ENCODE results near the gene B3GNT8. TPM values are rescaled to one million over a fixed set of nuclear protein-coding genes. Genes with fewer than 3 reads are reported as not detected.

Gene B3GNT8
- total and polyA plus RNA-seq, 4 donors, result 0.14 to 2.3 (median 0.66) TPM

- Histone ChIP-seq H3K9me3 (ENCODE audit: control insufficient read depth in 4 of 4, low read length in 3 of 4) (no peaks in the 10 kb centered on the region), H3K9ac (ENCODE audit: low read depth in 1 of 2, low read length in 2 of 2) (no peak overlapping the region), H3K4me1 (ENCODE audit: control insufficient read depth in 4 of 4, insufficient read depth in 4 of 4, low read length in 3 of 4) (peaks cover 9 to 21% (median 12%) of the 10 kb centered on the region in 4 donors), H3K27me3 (ENCODE audit: control insufficient read depth in 4 of 4, insufficient read depth in 4 of 4, low read length in 3 of 4) (no peaks in the 10 kb centered on the region), H3K4me3 (ENCODE audit: low read depth in 1 of 3, low read length in 3 of 3) (no peak overlapping the region), H3K27ac (ENCODE audit: low read depth in 1 of 2, low read length in 2 of 2) (no peak overlapping the region), H3K36me3 (ENCODE audit: control insufficient read depth in 4 of 4, insufficient read depth in 3 of 4, low read depth in 1 of 4, low read length in 3 of 4) (peaks cover 2 to 13% (median 7%) of the 10 kb centered on the region in 4 donors)
- TF ChIP-seq TAF1 (conservative IDR thresholded peaks at IDR 0.05) (no peak), ZBTB33 (IDR thresholded peaks at IDR 0.05) (no peak), GABPA (IDR thresholded peaks at IDR 0.05 in 1 of 2, conservative IDR thresholded peaks at IDR 0.05 in 1 of 2) (no peak), HNF4A (conservative IDR thresholded peaks at IDR 0.05) (no peak), JUND (IDR thresholded peaks at IDR 0.05) (no peak), HNF4G (IDR thresholded peaks at IDR 0.05) (no peak), YY1 (IDR thresholded peaks at IDR 0.05) (no peak), FOXA1 (IDR thresholded peaks at IDR 0.05) (no peak), RAD21 (IDR thresholded peaks at IDR 0.05) (no peak), SP1 (IDR thresholded peaks at IDR 0.05) (no peak), EGR1 (IDR thresholded peaks at IDR 0.05; ENCODE audit: low read depth in 2 of 2) (no peak), FOXA2 (IDR thresholded peaks at IDR 0.05) (no peak), RXRA (IDR thresholded peaks at IDR 0.05) (no peak), ATF3 (IDR thresholded peaks at IDR 0.05) (no peak), NR2F2 (IDR thresholded peaks at IDR 0.05) (no peak)
- TF ChIP-seq, protein P1, sequence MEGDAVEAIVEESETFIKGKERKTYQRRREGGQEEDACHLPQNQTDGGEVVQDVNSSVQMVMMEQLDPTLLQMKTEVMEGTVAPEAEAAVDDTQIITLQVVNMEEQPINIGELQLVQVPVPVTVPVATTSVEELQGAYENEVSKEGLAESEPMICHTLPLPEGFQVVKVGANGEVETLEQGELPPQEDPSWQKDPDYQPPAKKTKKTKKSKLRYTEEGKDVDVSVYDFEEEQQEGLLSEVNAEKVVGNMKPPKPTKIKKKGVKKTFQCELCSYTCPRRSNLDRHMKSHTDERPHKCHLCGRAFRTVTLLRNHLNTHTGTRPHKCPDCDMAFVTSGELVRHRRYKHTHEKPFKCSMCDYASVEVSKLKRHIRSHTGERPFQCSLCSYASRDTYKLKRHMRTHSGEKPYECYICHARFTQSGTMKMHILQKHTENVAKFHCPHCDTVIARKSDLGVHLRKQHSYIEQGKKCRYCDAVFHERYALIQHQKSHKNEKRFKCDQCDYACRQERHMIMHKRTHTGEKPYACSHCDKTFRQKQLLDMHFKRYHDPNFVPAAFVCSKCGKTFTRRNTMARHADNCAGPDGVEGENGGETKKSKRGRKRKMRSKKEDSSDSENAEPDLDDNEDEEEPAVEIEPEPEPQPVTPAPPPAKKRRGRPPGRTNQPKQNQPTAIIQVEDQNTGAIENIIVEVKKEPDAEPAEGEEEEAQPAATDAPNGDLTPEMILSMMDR (IDR thresholded peaks at IDR 0.05; ENCODE audit: low read depth, low read length, missing input control), result no peak
- TF ChIP-seq, protein P2, sequence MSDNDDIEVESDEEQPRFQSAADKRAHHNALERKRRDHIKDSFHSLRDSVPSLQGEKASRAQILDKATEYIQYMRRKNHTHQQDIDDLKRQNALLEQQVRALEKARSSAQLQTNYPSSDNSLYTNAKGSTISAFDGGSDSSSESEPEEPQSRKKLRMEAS (IDR thresholded peaks at IDR 0.05), result no peak
- TF ChIP-seq, protein P3, sequence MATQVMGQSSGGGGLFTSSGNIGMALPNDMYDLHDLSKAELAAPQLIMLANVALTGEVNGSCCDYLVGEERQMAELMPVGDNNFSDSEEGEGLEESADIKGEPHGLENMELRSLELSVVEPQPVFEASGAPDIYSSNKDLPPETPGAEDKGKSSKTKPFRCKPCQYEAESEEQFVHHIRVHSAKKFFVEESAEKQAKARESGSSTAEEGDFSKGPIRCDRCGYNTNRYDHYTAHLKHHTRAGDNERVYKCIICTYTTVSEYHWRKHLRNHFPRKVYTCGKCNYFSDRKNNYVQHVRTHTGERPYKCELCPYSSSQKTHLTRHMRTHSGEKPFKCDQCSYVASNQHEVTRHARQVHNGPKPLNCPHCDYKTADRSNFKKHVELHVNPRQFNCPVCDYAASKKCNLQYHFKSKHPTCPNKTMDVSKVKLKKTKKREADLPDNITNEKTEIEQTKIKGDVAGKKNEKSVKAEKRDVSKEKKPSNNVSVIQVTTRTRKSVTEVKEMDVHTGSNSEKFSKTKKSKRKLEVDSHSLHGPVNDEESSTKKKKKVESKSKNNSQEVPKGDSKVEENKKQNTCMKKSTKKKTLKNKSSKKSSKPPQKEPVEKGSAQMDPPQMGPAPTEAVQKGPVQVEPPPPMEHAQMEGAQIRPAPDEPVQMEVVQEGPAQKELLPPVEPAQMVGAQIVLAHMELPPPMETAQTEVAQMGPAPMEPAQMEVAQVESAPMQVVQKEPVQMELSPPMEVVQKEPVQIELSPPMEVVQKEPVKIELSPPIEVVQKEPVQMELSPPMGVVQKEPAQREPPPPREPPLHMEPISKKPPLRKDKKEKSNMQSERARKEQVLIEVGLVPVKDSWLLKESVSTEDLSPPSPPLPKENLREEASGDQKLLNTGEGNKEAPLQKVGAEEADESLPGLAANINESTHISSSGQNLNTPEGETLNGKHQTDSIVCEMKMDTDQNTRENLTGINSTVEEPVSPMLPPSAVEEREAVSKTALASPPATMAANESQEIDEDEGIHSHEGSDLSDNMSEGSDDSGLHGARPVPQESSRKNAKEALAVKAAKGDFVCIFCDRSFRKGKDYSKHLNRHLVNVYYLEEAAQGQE (IDR thresholded peaks at IDR 0.05), result no peak
- WGBS, result 82% methylated on average over 4 of the region's 4 CpGs
- no peak for DNase-seq (ENCODE audit: low spot score)
These were observed 18.9 kb downstream of the B3GNT8 start for GRCh38 chr19:41408256-41408655.

Data from liver (tissue), 9 donors.